HG03025 (cell line): ENCODE results near the gene SPATA20.

Experiments
- ATAC-seq: cut with Tn5 transposase; IDR thresholded peaks from one replicate; pipeline ENCODE4 v1.9.1; 2021; ENCODE audit warnings: mild to moderate bottlenecking, moderate library complexity; ENCODE audit not compliant: unreplicated experiment, low FRiP score

The SPATA20 gene

GRCh38 chr17:50519141-50519834 is 27.7 kb upstream of the SPATA20 start:
- ATAC-seq, result no peak

- ATAC-seq, result no peak
Observed at GRCh38 chr17:50520483-50520882, 26.5 kb upstream of the SPATA20 start.

GRCh38 chr17:50521514-50521913 is 25.5 kb upstream of the SPATA20 start:
- no peak for ATAC-seq

- ATAC-seq, result no peak
Observed at GRCh38 chr17:50522766-50523165, 24.2 kb upstream of the SPATA20 start.

DNA sequence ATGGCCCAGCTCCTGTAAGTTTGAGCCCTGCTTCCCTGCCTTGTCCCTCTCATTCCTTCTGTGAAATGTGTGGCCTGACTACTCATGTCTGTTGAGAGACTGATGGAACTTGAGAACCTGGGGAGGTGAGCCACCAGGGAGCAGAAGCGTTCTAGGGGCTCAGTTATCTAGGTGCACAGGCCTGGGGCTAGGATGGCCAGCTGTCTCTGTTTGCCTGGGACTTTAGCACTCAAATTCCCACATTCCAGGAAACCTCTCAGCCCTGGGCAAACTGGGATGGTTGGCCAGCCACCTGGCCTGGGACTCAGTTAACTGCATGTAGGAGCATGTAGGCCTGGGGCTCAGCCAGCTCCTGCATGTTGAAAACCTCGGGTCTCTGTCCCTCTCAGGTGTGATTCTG is 23.8 kb upstream of the SPATA20 start:
- ATAC-seq, result no peak

- ATAC-seq, result no peak
Observed at GRCh38 chr17:50524838-50525237, 22.1 kb upstream of the SPATA20 start.

- ATAC-seq, result no peak
Observed at GRCh38 chr17:50527155-50527762, 19.7 kb upstream of the SPATA20 start.

DNA sequence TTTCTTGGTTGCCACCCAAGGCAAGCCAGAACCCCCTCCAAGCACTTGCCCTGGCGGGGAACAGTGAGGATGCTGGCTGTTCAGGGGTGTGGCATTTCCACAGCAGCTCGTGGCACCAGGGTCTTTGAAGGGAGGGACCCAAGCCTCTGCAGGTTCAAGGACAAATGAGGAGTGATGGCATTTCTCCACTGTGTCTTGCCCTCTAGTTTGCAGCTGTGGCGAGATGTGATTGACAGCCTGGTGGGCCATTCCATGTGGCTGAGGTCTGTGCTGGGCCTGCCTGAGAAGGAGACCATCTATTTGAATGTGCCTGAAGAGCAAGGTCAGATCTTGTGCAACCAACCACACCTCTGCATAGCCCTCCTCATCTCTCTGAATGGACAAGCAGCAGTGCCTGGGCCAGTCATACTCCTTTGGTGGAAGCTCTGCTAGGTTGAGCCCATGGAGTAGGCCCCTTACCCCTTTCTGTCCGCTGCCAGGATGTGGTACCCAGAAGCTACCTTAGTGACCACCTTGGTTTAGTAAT is 19.0 kb upstream of the SPATA20 start:
- ATAC-seq, result no peak

- ATAC-seq, result no peak
Observed at GRCh38 chr17:50529849-50530248, 17.1 kb upstream of the SPATA20 start.

GRCh38 chr17:50531428-50532025 is 15.4 kb upstream of the SPATA20 start:
- ATAC-seq, result no peak

GRCh38 chr17:50532452-50533024 is 14.4 kb upstream of the SPATA20 start, which contains the start of gene EPN3:
EPN3 (plus strand) TSS chr17:50532735; CDS start chr17:50536557, 3,822 bp downstream.
- ATAC-seq, result no peak

GRCh38 chr17:50533185-50533584 is 13.8 kb upstream of the SPATA20 start:
- no peak for ATAC-seq

DNA sequence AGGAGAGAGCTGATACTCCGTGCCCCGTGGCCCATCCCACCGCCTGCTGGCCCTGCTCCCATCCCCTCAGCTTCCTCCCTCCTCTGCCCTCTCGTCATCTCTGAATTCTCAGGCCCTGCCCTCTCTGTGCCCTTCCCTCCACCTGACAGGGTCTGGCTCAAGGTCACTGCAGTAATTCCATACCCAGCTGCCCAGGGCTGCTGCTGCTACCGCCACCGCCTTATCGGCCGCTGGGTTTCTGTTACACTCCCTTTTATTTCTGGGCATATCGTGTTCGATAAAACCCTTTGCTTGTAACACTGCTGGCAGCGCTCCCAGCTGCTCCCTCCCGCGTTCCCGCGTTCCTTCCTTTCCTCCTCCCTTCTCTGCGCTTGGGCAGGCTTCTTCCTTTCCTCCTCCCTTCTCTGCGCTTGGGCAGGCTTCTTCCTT is 13.2 kb upstream of the SPATA20 start:
- ATAC-seq, result no peak

DNA sequence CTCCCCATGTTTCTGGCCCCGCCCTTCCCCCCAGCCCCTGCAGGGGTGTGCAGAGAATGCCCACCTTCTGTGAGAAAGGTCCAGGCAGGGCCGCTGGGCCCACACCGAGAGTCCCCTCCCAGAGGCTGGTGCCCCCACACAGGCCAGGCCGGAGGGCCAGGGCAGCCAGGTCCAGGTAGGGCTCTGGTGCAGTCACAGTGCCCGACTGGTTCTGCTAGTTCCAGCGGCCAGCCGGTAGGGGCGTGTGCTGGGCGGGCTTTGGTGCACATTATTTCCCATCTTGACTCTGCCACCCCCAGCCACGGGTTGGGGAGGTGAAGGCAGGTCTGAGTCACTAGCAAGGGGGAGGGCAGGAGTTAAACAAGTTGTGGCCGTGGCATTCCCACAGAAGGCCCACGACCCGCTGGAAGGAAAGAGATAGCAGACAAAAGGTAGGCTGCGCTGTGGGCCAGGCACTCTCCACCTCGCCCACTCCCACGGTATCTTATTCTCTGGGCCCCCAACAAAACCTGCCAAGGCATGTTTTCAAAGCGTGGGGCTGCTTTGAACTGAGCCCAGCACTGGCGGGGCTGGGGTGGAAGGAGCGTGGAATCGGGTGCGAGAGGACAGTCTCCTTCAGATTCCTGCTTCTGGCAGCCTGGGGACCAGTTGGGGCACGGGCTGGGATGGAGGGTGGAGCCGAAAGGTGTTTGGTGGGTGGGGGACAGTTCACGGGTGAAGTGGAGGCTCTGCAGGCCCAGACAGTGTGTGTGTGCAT is 12.6 kb upstream of the SPATA20 start:
- no peak for ATAC-seq

- ATAC-seq, result no peak
Observed at GRCh38 chr17:50534979-50535326, 12.0 kb upstream of the SPATA20 start.

DNA sequence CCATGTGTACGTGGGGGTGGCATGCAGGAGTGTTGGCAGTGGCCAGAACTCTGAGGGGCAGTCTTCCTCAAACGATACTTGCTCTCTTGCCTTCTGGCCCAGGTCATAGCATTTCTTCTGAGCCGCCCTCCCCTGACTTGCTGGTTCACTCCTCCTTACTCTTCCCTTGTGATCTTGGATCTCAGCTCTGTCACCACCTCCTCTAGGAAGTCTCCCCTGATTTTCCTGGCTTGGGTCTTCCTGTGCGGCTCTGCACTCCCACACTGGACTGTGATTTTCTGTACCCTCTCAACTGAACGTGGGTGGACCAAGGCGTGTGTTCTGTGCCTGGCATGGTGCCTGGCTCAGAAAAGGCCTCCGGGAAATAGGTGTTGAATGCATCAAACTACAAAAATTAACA is 11.6 kb upstream of the SPATA20 start:
- no peak for ATAC-seq

GRCh38 chr17:50536683-50537646 is 10.0 kb upstream of the SPATA20 start:
- no peak for ATAC-seq

DNA sequence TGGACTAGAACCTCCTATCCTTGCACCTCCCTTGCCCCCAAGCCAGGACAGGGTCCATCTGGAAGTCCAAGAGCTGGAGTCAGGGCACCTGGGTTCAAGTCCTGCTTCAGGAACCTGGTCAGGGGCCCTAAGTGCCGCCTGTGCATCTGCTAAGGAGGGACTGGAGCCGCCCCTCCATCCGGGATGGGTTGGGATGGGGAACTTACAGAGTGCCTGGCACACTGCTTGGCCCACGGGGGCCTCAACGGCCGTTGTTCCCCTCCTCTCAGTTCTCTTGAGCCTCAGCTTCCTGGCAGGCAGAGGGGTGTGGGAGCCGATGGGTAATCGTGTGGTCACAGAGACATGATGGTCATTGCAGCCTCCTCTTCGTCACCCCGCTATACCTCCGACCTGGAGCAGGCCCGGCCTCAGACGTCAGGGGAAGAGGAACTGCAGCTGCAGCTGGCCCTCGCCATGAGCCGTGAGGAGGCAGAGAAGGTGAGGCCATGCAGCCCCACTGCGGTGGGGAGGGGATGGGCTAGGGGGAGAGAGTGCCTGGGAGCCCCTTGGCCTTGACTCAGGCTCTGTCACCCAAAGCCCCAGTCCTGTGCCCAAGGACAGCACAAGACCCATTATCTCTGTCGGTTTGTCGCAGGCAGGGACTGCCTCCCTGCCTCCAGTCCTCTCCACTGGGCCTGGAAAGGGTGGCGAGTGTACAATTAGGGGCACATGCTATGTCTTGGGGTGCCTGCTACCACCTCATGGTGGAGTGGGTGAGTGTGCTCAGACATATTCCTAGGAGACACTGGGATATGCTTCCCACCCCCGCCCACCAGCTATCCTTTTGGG is 9.0 kb upstream of the SPATA20 start:
- no peak for ATAC-seq
